K562 (cell line): ENCODE measurements around the gene SH2B2. TPM values are rescaled to one million over a fixed set of nuclear protein-coding genes. Genes with fewer than 3 reads are reported as not detected.

Experiments used
- ATAC-seq: fragments of 200-7000 bp; cut with Tn5 transposase; 3 replicates; pipeline ENCODE4 v1.9.1; 2020; ENCODE audit warnings: moderate library complexity
- BruUV-seq: library from RNA; stranded (reverse); fragments of 400-500 nt; replicated peaks from 2 replicates; lab custom pipeline; 2021; lab: Mats Ljungman, UMichigan
- CTCF ChIA-PET: fragments of 300-600 bp; formaldehyde crosslinking; extraction: SDS; loops from one replicate; lab custom pipeline; 2021; ENCODE audit warnings: low intra/inter-chr PET ratio; lab: Yijun Ruan, JAX
- POLR2A ChIA-PET: fragments of 300-600, 350-650 bp; sonication (Branson Sonifier 250); formaldehyde crosslinking; extraction: SDS; loops from one replicate; lab custom pipeline; 2021; ENCODE audit warnings: antibody characterized with exemption, inconsistent platforms; lab: Yijun Ruan, JAX
- DNase-seq, 4 experiments: peaks; one replicate each; pipeline versions ENCODE4 v3.0.0 to v3.0.0-alpha.2; 2011 to 2018; ENCODE audit warnings: low spot score in 3 of 4, mixed read lengths in 3 of 4; ENCODE audit errors: extremely low read depth in 1 of 4
- FAIRE-seq: peaks from 2 replicates; lab custom pipeline; 2011; peaks lifted over from hg19 to GRCh38; lab: Jason Lieb, UNC
- H2AFZ ChIP-seq: 2 replicates; pipeline ENCODE4 v1.6.0; 2011; ENCODE audit warnings: low read depth, low read length, control low read depth, inconsistent platforms
- H3K27ac ChIP-seq: fragments of 200-600 bp; 3 replicates; pipeline ENCODE4 v1.8.0; 2011; ENCODE audit warnings: low read depth, mild to moderate bottlenecking, control low read depth, inconsistent platforms, low read length, moderate library complexity, mixed read lengths; ENCODE audit errors: extremely low read depth
- H3K27me3 ChIP-seq, 2 experiments: fragments of 300-600 bp in 1 of 2; 2 replicates in 1 of 2; 3 replicates in 1 of 2; pipeline versions ENCODE4 v1.6.0 to v1.8.0; 2011; ENCODE audit warnings: inconsistent platforms in 2 of 2, low read length in 2 of 2, mild to moderate bottlenecking in 1 of 2, mixed read lengths in 1 of 2, moderate library complexity in 1 of 2; ENCODE audit not compliant: control insufficient read depth in 2 of 2, insufficient read depth in 2 of 2
- H3K36me3 ChIP-seq: fragments of 300-600 bp; 3 replicates; pipeline ENCODE4 v1.8.0; 2011; ENCODE audit warnings: mild to moderate bottlenecking, low read length, inconsistent platforms; ENCODE audit not compliant: control insufficient read depth, insufficient read depth
- H3K4me1 ChIP-seq, 2 experiments: fragments of 200-600 bp in 1 of 2; replicated peaks in 1 of 2; 2 replicates in 1 of 2; 3 replicates in 1 of 2; pipeline versions ENCODE4 v1.5.1 to v1.8.0; 2011; ENCODE audit warnings: inconsistent platforms in 2 of 2, low read length in 2 of 2, mild to moderate bottlenecking in 1 of 2, mixed read lengths in 1 of 2, moderate library complexity in 1 of 2; ENCODE audit not compliant: control insufficient read depth in 2 of 2, insufficient read depth in 2 of 2
- H3K4me2 ChIP-seq: 2 replicates; pipeline ENCODE4 v1.6.1; 2011; ENCODE audit warnings: low read length, control low read depth, inconsistent platforms, mixed read lengths; ENCODE audit not compliant: insufficient read depth
- H3K4me3 ChIP-seq: fragments of 200-600 bp; sonication (generic), shearing (Covaris generic); 2 replicates; pipeline ENCODE4 v1.5.1; 2016; ENCODE audit warnings: control low read depth, inconsistent platforms
- H3K79me2 ChIP-seq: fragments of 200-600 bp; 3 replicates; pipeline ENCODE4 v1.8.0; 2011; ENCODE audit warnings: low read length, inconsistent platforms; ENCODE audit not compliant: control insufficient read depth, insufficient read depth
- H3K9ac ChIP-seq, 2 experiments: 2 replicates each; pipeline versions ENCODE4 v1.6.0 to v1.6.1; 2011; ENCODE audit warnings: low read depth in 2 of 2, low read length in 2 of 2, control low read depth in 1 of 2, inconsistent platforms in 1 of 2, mild to moderate bottlenecking in 1 of 2, mixed read lengths in 1 of 2; ENCODE audit not compliant: insufficient read depth in 1 of 2
- H3K9me1 ChIP-seq: one replicate; pipeline ENCODE4 v1.6.0; 2011; ENCODE audit warnings: inconsistent platforms, mild to moderate bottlenecking, low read length, moderate library complexity; ENCODE audit not compliant: control insufficient read depth, insufficient read depth
- H3K9me3 ChIP-seq: replicated peaks from 2 replicates; pipeline ENCODE4 v1.5.1; 2011; ENCODE audit warnings: low read depth, low read length, inconsistent platforms; ENCODE audit not compliant: control insufficient read depth, insufficient read depth
- H4K20me1 ChIP-seq: replicated peaks from 2 replicates; pipeline ENCODE4 v1.6.1; 2011; ENCODE audit warnings: low read length, inconsistent platforms, mixed read lengths; ENCODE audit not compliant: control insufficient read depth, insufficient read depth
- ARID1B ChIP-seq: fragments of 450-650 bp; IDR thresholded peaks from 2 replicates; pipeline ENCODE4 v1.6.1; 2016; ENCODE audit warnings: antibody characterized with exemption, mild to moderate bottlenecking, inconsistent platforms
- FOXP1 ChIP-seq: sonication (generic); formaldehyde crosslinking; IDR thresholded peaks from 2 replicates; pipeline ENCODE4 v1.8.0; 2022; ENCODE audit warnings: mild to moderate bottlenecking, missing genetic modification reagents
- HEY1 ChIP-seq: fragments of 250-450 bp; sonication (Bioruptor Pico); IDR thresholded peaks from 2 replicates; pipeline ENCODE4 v1.5.0; 2020; ENCODE audit warnings: mild to moderate bottlenecking, moderate library complexity, borderline replicate concordance
- POLR2G ChIP-seq: fragments of 200-400 bp; formaldehyde crosslinking; IDR thresholded peaks from 2 replicates; pipeline ENCODE4 v1.6.1; 2017; ENCODE audit warnings: low read depth, mild to moderate bottlenecking, antibody characterized with exemption, low read length, moderate library complexity
- RBFOX2 ChIP-seq: fragments of 200-400 bp; formaldehyde crosslinking; IDR thresholded peaks from 2 replicates; pipeline ENCODE4 v1.6.1; 2017; ENCODE audit warnings: low read depth, mild to moderate bottlenecking, low read length, moderate library complexity
- RBM22 ChIP-seq: fragments of 200-400 bp; formaldehyde crosslinking; IDR thresholded peaks from 2 replicates; pipeline ENCODE4 v1.6.1; 2018; ENCODE audit warnings: low read length, low read depth; ENCODE audit not compliant: poor library complexity, severe bottlenecking
- RCOR1 ChIP-seq, 2 experiments: IDR thresholded peaks; 2 replicates each; pipeline ENCODE4 v1.6.1; 2012; ENCODE audit warnings: low read depth in 2 of 2, low read length in 2 of 2, borderline replicate concordance in 1 of 2, improper control_type of control experiment in 1 of 2
- RFX7 ChIP-seq: fragments of 250-450 bp; sonication (Bioruptor Pico); IDR thresholded peaks from 2 replicates; pipeline ENCODE4 v1.5.1; 2021; ENCODE audit warnings: mild to moderate bottlenecking
- SLC30A9 ChIP-seq: fragments of 250-450 bp; sonication (Bioruptor Pico); IDR thresholded peaks from 2 replicates; pipeline ENCODE4 v1.8.0; 2022; ENCODE audit warnings: mild to moderate bottlenecking, moderate library complexity
- SP2 ChIP-seq: IDR thresholded peaks from 2 replicates; pipeline ENCODE4 v1.6.1; 2011; ENCODE audit warnings: mild to moderate bottlenecking, low read depth, low read length, moderate library complexity; ENCODE audit not compliant: poor library complexity, severe bottlenecking; ENCODE audit errors: extremely low read depth
- ZNF124 ChIP-seq: sonication (generic); formaldehyde crosslinking; IDR thresholded peaks from 2 replicates; pipeline ENCODE4 v1.8.1; 2022; ENCODE audit warnings: missing genetic modification reagents
- ZNF395 ChIP-seq: fragments of 200-800 bp; sonication (Bioruptor generic); IDR thresholded peaks from 2 replicates; pipeline ENCODE4 v1.6.1; 2017; ENCODE audit warnings: missing genetic modification characterization, missing compliant biosample characterization
- WGBS: fragments of 100-300 bp; shearing (Covaris generic); methylation state at CpG from one replicate; pipeline ENCODE4 v1.1.6; 2016; ENCODE audit warnings: low coverage, mixed read lengths; ENCODE audit not compliant: insufficient coverage; ENCODE audit errors: missing lambda C conversion rate; 5-methylcytosine and 5-hydroxymethylcytosine counted together
- in situ Hi-C: fragments of 300-500 bp; cut with MboI; formaldehyde crosslinking; loops from 4 replicates; pipeline ENCODE4 v1.15.0; 2018; ENCODE audit warnings: inconsistent platforms, mixed read lengths
- intact Hi-C: fragments of 100-400 bp; cut with micrococcal nuclease; formaldehyde crosslinking; loops from 2 replicates; pipeline ENCODE4 v1.14.2; 2022
- polyA plus RNA-seq, 8 experiments: library from polyadenylated mRNA; depleted of rRNA in 4 of 8; stranded (reverse) in 5 of 8; unstranded in 3 of 8; fragments of >200 nt; fragmentation: Nextera tagmentation in 2 of 8; fragmentation: Illumina TruSeq in 1 of 8; extraction: Ambion mirVana in 2 of 8; extraction: Trizol in 1 of 8; gene quantifications; 2 replicates each; pipeline versions ENCODE4 v1.2.1 to v1.2.3, GENCODE V29; 2011 to 2014; ENCODE audit warnings: inconsistent platforms in 1 of 8, missing spikeins in 1 of 8
- total RNA-seq, 7 experiments: library from RNA; depleted of rRNA in 6 of 7; stranded (reverse); fragments of >200 nt in 6 of 7; fragmentation: Illumina TruSeq in 2 of 7; extraction: Trizol in 2 of 7; gene quantifications; 2 replicates each; pipeline versions ENCODE4 v1.2.1 to v1.2.3, GENCODE V29; 2011 to 2021; ENCODE audit warnings: low replicate concordance in 1 of 7

SH2B2 gene
- total and polyA plus RNA-seq, 9 of the 15 experiments (the other 6 are each of a cell fraction or from before 2014, with no cell fraction given) = 0.03 to 0.89 (median 0.07) TPM; not detected in 4

GRCh38 chr7:102255916-102256315, 30.8 kb upstream of the SH2B2 start:
- ChIA-PET POLR2A (interaction anchor here (1.2 kb wide), 1 partner anchor 25 kb away, joined by 4 read pairs; no protein-coding TSS in a partner anchor), CTCF (no interaction called here)
- 68% methylated on average over 15 of the region's 15 CpGs for WGBS
- no peak for ATAC-seq
- no peaks in the 10 kb centered on the region for H3K27me3 ChIP-seq
- no peak for FAIRE-seq
- peaks cover 5% of the 10 kb centered on the region; the same call in 1 of the 2 replicates for H4K20me1 ChIP-seq
- H3K36me3 ChIP-seq = no peaks in the 10 kb centered on the region
- no peak for DNase-seq
- no peaks in the 10 kb centered on the region for H3K79me2 ChIP-seq
- H3K9me1 ChIP-seq = no peaks in the 10 kb centered on the region
- intact Hi-C loops = no loop called here
- no peaks in the 10 kb centered on the region for H3K9me3 ChIP-seq
- TF ChIP-seq FOXP1 (no peak), HEY1 (CRISPR knock-in tag) (no peak), ZNF124 (CRISPR knock-in tag) (no peak), RBFOX2 (no peak), SP2 (no peak), ARID1B (no peak), POLR2G (peak; percentile 58), RBM22 (peak; percentile 73), SLC30A9 (CRISPR knock-in tag) (no peak), ZNF395 (CRISPR knock-in tag) (no peak), RFX7 (CRISPR knock-in tag) (no peak), RCOR1 (IDR thresholded peaks at IDR 0.05; ENCODE audit: borderline replicate concordance in 1 of 2, low read depth in 2 of 2, low read length in 2 of 2) (no peak)
- no peak overlapping the region for H2AFZ ChIP-seq
- H3K4me2 ChIP-seq = no peak overlapping the region
- no peak overlapping the region for H3K27ac ChIP-seq
- in situ Hi-C loops = no loop called here
- H3K4me1 ChIP-seq = peaks cover 18 to 24% of the 10 kb centered on the region in 2 experiments
- no peak overlapping the region for H3K4me3 ChIP-seq
- BruUV-seq = no TSS peak
- H3K9ac ChIP-seq = no peak overlapping the region
